ENCODE data around the gene RNF8.

- TF ChIP-seq CTCF (IDR thresholded peaks at IDR 0.05) (no peak), POLR2A (IDR thresholded peaks at IDR 0.05) (no peak)
Measured at GRCh38 chr6:37338745-37339255, 15.0 kb upstream of the RNF8 start.
